Endometrial microvascular endothelial cells (primary cell): ENCODE measurements around the gene NT5M. TPM values are rescaled to one million over a fixed set of nuclear protein-coding genes. Genes with fewer than 3 reads are reported as not detected.

Source experiments
- in situ Hi-C: cut with HindIII; loops from 2 replicates; pipeline ENCODE4 v1.10.0; 2017; ENCODE audit warnings: low sequenced_read_pairs, low pct_unique_long_range_greater_than_20kb; ENCODE audit errors: inconsistent ontology term
- total RNA-seq: library from RNA; depleted of rRNA; stranded (reverse); fragments of >200 nt; gene quantifications from one replicate; pipeline ENCODE4 v1.2.3, GENCODE V29; 2015; ENCODE audit errors: inconsistent ontology term

Gene NT5M
- total RNA-seq, 1 donor from 2014 or later, result 1.7 TPM

DNA sequence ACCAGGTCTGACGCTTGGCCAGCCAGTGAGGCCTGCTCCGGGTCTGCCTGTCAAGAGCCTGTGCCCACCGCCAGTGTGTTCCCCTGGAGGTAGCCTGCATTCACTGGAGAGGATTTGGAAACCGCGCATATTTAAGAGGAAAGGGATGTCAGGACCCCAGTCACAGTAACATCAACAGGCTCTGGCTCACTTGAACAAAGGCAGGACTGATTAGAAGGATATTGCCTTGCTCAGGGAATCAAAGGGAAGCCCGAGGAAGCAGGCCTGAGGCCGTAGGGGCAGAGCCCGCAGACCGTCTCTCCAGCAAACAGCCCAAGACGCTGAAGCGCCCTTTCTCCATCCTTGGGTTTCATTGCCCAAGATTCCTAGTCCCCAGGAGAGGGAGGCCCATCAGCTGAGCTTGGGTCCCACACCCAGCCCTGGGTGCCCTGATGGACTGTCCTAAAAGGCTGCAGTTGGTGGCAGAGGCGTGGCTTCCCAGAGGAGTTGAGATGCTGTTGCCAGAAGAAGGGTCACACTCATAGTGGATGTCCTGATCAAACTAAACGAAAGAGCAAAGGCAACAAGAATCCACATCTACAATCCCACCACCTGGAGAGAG, 23.2 kb downstream of the NT5M start:
- in situ Hi-C loops, result no loop called here

DNA sequence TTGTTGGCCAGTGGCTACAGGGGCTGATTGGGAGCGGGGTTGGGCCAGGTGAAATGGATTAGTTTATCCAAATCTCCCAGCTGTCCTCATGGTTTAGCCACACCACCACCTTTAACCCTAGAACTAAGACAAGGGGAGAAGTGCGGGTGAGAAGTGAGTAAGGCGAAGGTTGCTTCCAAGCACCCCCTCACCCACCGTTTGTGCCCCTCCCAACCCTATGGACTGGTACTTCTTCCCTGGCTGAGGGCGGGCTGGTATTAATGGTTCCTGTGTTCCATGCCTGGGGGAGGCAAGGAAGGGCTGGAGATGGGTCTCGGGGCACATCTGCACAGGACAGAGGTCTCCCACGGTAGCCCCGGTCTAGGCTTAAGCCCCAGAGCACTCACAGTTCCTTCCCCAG, 25.1 kb downstream of the NT5M start:
- in situ Hi-C loops, result no loop called here

DNA sequence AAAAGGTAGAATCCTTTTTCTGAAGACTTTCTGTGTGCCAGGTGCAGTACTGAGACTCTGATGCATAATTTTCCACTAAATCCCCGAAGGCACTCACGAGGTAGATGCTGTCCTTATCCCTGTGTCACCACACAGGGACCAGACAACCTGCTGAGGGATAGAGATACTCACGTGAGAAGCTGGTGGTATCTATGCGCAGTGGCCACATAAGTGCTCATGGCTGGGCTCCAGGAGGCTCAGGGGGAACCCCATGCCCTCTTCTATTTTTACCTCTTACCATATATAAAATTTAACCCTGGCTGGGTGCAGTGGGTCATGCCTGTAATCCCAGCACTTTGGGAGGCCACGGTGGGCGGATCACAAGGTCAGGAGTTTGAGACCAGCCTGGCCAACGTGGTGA, 38.3 kb downstream of the NT5M start:
- in situ Hi-C loops, result no loop called here

DNA sequence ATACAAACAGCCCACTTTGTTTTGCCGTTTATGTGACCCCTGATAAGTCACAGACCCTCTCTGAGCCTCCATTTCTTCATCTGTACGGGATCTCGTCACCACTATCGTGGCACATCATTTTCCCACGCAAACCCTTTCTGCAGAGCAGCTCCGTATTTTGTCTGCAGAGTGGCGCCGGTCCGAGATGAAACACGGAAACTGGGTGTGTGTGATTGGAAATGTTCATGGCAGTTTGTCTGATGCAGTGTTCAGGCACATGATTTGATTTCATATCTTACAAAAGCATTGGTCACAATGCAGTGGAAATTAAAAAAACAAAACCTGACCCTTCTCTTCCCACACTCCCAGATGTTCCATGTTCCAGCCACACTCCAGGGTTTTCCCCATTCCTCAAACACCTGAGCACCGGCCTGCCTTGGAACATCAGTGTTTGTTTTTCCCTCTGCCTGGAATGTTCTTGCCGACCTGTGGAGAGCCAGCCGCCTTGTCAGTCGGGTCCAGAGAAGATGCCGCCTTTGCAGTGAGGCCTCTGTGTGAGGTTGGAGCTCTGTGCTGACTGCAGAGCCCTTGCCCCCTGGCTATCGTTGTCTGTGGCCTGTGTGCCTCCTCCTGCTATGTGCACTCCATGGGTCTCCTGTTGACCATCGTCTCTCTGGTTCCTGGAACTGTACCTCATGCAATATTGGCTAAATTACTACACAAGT, 39.2 kb downstream of the NT5M start:
- in situ Hi-C loops, result no loop called here

DNA sequence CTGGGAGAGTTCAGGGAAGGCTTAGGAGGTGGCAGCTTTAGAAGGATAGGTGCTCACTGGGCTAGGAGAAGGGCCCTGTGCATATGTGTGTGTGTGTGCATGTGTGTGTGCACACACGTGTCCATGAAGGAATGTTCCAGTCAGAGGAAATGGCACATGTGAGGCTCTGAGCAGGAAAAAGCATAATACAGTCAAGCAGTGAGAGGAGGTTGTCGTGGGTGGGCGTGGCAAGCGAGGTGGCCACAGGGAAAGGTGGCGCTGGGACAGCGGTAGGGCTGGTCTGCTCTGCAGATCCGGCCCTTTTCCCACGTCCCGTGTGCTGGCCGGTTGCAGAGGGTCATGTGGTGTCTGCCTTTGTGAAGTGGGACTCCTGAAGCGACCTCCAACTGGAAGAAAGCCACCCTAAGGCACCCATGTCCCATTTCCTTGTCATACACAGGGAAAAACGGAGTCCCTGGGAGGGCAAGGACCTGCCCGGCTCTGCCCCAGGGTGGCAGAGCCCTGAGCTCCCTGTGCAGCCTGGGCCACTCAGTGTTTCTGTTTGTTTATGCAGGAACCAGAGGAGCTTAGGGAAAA, 40.1 kb downstream of the NT5M start:
- in situ Hi-C loops, result no loop called here

DNA sequence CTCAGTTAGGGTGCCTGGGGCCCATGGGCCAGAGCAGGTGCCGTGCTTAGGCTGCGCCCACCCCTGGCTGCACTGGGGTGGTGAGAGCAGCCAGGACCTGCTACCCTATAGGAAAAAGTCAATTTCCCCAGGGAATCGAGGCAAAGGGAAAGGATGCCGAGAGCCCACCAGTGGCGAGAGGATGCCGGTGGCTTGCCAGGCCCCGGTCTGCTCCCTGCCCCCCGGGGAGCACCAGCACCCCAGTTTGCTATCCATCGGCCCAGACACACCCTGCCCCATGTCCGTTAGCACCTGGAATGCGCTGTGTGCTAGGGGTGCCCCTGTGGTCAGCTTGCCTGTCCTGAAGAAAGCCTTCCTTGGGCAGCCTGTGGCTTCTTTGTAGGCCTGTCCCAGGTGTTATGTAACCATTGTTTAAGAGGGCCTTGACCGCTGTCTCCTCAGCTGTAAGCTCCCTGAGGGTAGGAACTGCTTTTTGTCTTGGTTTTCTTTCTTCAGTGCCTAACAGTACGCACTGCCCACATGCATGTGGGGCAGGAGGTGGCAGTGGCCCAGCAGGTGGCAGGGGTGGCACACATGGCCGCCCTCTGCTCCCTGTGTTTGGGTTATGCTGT, 40.8 kb downstream of the NT5M start:
- in situ Hi-C loops, result no loop called here

DNA sequence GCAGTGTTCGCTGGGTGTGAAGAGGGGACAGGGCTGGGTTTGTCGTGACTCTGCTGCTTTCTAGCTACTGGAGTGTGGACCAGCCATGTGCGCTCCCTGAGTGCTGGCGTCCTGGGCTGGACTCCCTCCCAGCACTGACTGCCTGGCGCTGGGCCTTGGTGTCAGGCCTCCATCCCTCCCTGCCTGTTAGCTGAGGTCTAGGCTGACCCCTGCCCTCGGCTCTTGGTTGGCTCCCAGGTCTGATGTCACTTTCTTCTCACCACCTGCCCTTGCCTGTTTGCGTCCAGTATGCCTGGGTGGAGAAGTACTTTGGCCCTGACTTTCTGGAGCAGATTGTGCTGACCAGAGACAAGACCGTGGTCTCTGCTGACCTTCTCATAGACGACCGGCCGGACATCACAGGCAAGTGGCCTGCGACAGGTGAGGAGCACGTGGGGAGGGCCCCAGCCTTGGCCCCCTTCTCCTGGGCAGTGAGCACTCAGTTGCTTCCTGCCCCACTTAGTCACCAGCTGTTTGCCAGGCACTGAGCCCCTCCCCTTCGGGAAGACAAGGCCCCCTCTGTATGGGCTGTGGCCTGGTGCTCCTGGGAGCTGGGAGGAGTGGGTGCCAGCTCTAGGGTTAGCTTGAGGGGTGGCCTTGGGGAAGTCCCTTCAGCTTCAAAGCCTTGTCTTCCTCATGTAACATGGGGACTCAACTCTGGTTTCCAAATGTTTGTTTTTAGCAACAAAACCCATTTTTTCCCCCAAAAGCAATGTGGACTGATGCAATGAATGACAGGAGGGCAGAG, 41.5 kb downstream of the NT5M start:
- in situ Hi-C loops, result no loop called here

DNA sequence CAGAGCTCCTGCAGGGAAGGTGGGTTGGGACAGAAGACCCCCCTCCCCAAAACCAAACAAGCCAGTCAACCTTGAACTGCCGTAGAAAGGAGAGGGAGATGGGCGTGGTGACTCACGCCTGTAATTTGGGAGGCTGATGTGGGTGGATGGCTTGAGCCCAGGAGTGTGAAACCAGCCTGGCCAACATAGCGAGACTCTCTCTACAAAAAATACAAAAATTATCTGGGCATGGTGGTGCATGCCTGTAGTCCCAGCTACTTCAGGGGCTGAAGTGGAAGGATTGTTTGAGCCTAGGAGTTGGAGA, 42.1 kb downstream of the NT5M start:
- in situ Hi-C loops, result no loop called here

DNA sequence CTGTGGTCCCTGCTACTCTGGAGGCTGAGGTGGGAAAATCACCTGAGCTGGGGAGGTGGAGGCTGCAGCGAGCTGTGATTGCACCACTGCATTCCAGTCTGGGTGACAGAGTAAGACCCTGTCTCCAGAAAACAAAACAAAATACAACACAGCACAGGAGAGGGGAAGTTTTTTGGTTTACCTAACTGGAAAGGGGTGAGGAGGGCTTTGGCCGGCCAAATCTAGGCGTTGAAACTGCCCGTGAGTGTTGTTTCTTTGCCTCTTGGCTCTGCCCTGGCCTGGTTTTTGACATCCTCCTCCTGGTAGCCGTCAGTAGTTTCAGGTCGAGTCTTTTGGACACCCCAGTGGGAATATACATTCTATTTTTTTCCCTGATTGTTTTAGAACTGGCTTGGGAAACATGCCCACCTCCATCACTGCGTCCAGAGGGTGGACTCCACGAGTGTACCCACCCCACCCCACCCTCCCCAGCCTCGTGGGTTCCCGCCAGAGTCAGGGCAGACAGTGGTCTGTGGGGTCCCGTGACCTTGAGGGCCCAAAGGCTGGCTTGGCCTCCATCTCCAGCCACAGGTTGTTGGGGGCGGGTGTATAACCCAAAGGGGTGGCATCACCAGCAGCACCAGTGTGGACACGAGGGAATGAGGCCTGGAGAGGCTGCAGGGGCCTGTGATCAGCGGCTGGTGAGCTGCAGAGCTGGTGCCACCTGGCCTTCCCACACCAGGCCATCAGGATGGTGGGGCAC, 42.7 kb downstream of the NT5M start:
- in situ Hi-C loops, result no loop called here

DNA sequence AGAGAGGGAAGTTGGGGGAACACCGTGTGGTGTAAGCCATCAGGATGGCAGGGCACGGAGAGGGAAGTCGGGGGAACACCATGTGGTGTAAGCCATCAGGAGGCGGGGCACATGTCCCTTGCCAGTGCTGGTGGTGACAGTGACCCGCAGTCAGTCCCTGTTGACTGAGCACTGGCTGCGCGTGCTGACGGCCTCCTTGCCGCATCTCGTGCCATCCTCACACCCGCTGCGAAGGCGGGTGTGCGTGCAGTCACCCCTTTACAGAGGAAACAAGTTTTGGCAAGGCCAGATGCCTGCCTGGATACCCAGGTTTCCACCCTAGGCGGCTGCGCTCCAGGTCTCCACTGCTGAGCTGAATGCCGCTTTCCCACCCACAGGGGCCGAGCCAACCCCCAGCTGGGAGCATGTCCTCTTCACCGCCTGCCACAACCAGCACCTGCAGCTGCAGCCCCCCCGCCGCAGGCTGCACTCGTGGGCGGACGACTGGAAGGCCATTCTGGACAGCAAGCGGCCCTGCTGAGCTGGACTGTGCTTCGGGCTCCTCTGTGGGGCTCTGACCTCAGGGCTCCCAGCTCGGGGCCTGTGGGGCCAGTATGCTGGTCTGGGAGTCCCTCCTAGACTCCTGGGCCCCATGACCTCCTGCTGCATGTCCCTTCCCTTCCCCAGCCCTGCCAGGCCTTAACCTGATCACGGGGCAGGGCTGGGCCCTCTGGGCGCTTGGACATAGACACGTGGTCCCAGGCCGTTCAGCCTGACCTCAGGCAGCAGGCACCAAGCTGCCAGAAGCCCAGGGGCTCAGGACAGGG, 43.5 kb downstream of the NT5M start:
- in situ Hi-C loops, result no loop called here

DNA sequence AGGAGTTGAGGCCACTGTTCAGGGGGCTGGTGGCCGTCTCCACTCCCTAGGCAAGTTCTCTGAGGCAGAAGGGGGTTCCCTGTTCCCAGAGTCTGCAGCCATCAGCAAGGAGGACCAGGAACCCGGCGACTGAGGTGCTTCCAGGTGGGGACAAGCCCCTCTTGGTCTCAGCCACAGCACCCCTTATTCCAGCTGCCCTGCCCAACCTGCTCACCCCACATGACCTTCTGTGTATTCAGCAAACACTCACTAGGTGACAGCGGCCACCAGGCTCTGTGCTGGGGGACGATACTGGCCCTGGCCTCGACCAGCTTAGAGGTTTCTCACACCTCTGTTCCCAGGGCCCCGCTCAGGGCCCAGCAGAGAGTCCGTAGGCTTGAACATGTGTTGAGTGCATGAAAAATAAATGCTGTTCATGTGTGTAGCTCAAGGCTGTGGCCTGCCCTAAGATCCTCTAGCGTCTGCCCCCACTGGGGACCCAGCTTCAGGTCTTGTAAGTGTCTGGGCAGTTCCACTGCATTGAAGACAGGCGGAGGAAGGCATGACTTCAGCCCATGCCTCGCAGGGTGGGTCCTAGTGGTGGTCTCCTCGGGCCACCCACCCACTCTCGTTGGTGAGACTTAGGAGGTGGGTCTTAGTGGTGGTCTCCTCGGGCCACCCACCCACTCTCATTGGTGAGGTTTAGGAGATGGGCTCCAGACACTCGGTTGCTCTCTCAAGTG, 44.2 kb downstream of the NT5M start:
- in situ Hi-C loops, result no loop called here

DNA sequence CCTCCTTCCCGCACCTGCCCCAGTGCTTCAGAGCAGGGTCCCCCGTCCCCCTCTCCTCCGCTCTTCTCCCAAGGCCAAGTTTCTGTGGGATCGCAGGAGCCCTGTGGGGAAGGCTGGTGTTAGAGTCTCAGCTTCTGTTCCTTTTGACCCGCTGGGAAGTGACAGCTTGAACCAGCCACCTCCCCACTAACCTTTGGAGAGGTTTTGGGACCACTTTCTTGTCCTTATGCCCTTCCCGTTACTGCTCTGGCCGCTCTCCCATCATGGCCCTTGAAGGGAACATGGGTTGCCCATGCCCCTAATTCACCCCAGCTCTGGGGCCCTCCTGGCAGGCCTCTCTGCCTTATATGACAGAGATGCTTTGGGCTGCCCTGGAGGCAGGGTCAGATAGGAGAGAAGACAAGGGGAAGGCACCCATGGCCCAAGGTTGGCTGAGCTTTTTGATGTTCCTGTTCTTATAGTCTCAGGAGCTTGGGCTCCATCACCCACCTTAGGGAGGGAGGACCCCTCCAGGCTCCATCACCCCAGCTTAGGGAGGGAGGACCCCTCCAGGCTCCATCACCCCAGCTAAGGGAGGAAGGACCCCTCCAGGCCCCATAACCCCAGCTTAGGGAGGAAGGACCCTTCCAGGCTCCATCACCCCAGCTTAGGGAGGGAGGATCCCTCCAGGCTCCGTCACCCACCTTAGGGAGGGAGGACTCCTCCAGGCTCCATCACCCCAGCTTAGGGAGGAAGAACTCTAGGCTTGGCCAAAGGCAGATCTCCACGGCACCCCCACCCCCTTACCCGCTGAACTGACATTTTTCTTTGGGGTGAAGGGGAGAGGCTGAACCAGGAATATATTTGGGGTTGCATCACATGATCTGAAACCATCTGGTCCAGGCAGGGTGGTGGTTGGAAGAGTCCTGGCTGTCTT, 45.0 kb downstream of the NT5M start:
- in situ Hi-C loops, result no loop called here

DNA sequence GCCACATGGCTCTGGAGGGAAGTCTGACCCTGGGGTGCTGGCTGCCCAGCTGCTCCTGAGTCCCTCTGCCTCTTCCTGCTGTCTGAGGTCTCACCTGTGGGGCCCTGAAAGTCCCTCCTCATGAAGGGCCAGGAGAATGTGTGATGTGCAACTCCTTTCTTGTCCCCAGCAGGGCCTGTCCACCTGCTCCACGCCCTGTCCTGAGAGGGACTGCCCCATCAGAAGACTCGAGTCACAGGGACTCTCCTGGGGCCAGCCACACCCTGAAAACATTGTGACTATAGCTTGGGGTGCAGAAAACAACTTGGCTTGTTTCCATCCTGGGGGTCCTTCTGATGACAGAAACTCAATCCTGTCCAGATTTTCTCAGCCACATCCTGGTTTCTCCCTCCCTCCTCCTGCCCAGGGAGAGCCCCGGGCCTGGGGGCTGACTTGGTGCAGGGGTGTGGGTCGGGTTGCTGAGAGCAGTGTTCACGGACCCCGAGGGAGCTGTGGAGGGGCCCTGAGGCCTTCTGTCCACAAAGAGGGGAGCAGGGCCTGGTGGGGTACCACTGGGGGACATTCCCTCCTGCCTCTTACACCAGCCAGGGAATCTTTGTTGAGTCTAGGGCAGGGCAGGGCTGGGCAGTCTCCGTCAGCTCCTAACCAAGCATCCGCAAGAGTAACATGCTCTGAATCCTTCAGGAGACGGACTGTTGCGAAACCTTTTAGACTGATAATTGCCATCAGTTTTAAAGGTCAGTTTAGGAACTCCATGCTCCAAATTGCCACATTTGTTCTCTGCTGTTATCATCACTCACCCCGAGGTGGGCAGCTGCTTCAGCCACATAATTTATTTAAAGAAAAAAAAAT, 45.9 kb downstream of the NT5M start:
- in situ Hi-C loops, result no loop called here

DNA sequence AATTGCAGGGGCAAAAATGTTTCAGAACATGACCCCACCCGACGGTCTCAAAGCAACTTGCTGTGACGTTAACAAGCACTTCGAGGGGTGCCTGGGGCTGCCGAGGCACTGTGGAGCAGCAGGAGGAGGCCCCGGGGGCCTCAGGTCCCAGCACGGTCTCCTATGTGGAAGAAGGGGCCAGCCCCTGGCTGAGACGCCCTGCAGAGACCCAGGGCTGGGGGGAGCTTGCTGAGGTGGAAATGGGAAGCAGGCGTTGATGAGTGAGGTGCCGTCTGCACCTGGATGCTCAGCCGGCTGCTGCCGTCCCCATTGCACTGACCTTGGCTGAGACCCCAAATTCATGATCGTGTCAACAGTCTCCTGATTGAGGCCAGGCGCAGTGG, 46.5 kb downstream of the NT5M start:
- in situ Hi-C loops, result loop anchor here (25.0 kb wide), 1 partner anchor 238 kb away; the partner anchor contains the start of gene PEMT

DNA sequence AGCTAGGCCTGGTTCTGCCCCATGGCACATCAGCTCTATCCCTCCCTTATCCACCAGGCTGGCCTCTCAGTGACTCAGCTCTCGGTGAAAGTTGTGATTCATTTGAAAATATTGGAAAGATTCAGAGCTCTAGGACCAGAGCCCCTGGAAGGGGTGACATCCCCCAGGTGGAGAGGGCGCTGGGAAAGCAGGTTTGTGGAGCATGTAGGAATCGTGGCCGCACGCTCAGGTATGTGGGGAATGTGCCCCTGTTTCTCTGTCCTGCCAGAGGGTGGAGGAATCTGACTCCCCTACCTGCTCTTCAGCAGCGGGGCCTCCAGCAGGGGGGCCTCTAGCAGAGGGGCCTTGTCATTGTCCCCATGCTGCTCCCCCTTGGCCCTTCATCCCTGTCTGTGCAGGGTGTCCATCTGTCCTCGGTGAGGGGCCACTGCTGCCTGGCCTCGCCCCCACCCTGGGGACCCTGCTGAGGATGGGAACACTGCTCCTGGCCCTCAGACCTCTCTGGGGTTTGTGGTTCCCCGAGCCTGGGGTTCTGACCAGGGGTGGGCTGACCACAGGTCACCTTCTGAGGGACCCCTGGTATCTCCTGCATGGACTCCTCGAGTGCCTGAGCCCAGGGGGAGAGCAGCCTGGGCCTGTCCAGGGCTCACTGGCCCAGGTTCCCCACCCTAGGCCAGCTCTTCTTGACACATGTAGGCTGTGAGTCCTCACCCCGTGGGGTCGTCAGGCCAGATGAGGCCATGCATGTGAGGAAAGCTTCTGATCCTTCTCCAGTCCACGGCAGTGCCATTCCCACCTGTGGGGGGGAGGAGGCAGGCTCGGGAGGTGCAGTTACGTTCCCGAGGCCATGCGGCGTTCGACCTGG, 47.5 kb downstream of the NT5M start:
- in situ Hi-C loops, result loop anchor here (25.0 kb wide), 1 partner anchor 237 kb away; the partner anchor contains the start of gene PEMT
